Gastrocnemius medialis (tissue), 4 donors: ENCODE measurements around the gene EIF2D.

Source experiments
- POLR2A ChIP-seq, 2 donors: fragments of 450-650 bp; IDR thresholded peaks; one replicate each; pipeline ENCODE4 v1.6.1; 2017; ENCODE audit warnings: antibody characterized with exemption in 2 of 2, mild to moderate bottlenecking in 2 of 2, moderate library complexity in 2 of 2
- TF ChIP-seq, protein P1 (sequence below), 5 experiments: fragments of 450-650 bp in 3 of 5; fragments of 200-600 bp in 2 of 5; sonication (generic) in 2 of 5; IDR thresholded peaks in 4 of 5; conservative IDR thresholded peaks in 1 of 5; 1 replicate in 4 of 5; 2 replicates in 1 of 5; pipeline ENCODE4 v1.5.1; 2016 to 2019; ENCODE audit warnings: antibody characterized with exemption in 5 of 5, mild to moderate bottlenecking in 3 of 5, moderate library complexity in 3 of 5

GRCh38 chr1:206658981-206659273 lies 46.7 kb upstream of the EIF2D start:
- TF ChIP-seq, protein P1, sequence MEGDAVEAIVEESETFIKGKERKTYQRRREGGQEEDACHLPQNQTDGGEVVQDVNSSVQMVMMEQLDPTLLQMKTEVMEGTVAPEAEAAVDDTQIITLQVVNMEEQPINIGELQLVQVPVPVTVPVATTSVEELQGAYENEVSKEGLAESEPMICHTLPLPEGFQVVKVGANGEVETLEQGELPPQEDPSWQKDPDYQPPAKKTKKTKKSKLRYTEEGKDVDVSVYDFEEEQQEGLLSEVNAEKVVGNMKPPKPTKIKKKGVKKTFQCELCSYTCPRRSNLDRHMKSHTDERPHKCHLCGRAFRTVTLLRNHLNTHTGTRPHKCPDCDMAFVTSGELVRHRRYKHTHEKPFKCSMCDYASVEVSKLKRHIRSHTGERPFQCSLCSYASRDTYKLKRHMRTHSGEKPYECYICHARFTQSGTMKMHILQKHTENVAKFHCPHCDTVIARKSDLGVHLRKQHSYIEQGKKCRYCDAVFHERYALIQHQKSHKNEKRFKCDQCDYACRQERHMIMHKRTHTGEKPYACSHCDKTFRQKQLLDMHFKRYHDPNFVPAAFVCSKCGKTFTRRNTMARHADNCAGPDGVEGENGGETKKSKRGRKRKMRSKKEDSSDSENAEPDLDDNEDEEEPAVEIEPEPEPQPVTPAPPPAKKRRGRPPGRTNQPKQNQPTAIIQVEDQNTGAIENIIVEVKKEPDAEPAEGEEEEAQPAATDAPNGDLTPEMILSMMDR (IDR thresholded peaks at IDR 0.05 in 4 of 5, conservative IDR thresholded peaks at IDR 0.05 in 1 of 5): no peak
- TF ChIP-seq POLR2A (IDR thresholded peaks at IDR 0.05): no peak
